ENCODE data around the gene SUCLG2. TPM values are rescaled to one million over a fixed set of nuclear protein-coding genes. Genes with fewer than 3 reads are reported as not detected.

The SUCLG2 gene
- total RNA-seq, 1 experiment from 2014 or later: 38.5 TPM

DNA sequence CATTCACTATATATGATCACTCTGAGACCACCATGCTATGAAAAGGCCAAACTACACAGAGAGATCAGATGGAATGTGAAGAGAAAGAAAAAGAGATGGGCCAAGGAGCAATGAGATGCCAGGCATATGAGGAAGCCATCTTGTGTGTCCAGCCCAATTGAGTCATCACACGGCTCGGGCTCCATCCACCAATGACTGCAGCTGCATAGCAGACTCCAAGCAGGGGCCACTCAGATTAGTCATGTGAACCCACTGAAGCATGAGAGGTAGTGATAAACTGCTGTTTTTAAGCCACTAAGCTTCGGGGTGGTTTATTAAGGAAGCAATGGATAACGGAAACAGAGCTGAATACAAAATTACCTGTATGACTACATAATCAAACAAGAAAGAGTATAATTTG is 185.9 kb downstream of the SUCLG2 start:
- H3K14ac ChIP-seq (ENCODE audit: insufficient read depth, low read length): no peak overlapping the region
- peaks cover 0 to 4% (median 0%) of the 10 kb centered on the region in 3 experiments; a peak in 1 of 7 replicates for H3K36me3 Mint-ChIP-seq (ENCODE audit: insufficient read depth in 1 of 3, low read depth in 3 of 3)
- no CpG with 5 or more reads among the region's 4 CpGs for WGBS (ENCODE audit: extremely low coverage, insufficient read length, low lambda C conversion rate)
- no peak overlapping the region for H3K27ac ChIP-seq (ENCODE audit: insufficient read length, low read depth, low read length)
- no peak overlapping the region for H2BK120ac ChIP-seq (ENCODE audit: low read depth, low read length, poor library complexity, severe bottlenecking)
- no peaks in the 10 kb centered on the region for H3K27me3 Mint-ChIP-seq (ENCODE audit: low read depth)
- H2AK5ac ChIP-seq (ENCODE audit: insufficient read length, low read length): no peak overlapping the region
- H3K4me1 Mint-ChIP-seq: no peaks in the 10 kb centered on the region
- H3K4me2 ChIP-seq (ENCODE audit: insufficient read depth, insufficient read length, low read length): no peak overlapping the region
- H3K79me1 ChIP-seq (ENCODE audit: insufficient read depth, low read depth, low read length, poor library complexity, severe bottlenecking): no peaks in the 10 kb centered on the region
- no peaks in the 10 kb centered on the region for H3K9me3 ChIP-seq (ENCODE audit: control insufficient read depth, low read depth, low read length)
- no peak overlapping the region for H3K23ac ChIP-seq (ENCODE audit: insufficient read length, low read depth, low read length)
- no peak overlapping the region for H2BK15ac ChIP-seq (ENCODE audit: low read depth, low read length)
- H2BK12ac ChIP-seq (ENCODE audit: insufficient read length, low read depth, low read length): no peak overlapping the region
- no peaks in the 10 kb centered on the region for H3K9me3 Mint-ChIP-seq
- no peaks in the 10 kb centered on the region for H3K27me3 ChIP-seq (ENCODE audit: insufficient read depth, low read length)
- no peak overlapping the region for H4K8ac ChIP-seq (replicated peaks; ENCODE audit: insufficient read length, low read depth, low read length)
- no peak overlapping the region for H3K4me3 Mint-ChIP-seq
- no peak overlapping the region for H3K27ac Mint-ChIP-seq
- no peak overlapping the region for H4K5ac ChIP-seq (ENCODE audit: insufficient read length, low read depth, low read length)
- DNase-seq: no peak
- no peak overlapping the region for H3K18ac ChIP-seq (ENCODE audit: insufficient read length, low read depth, low read length)
- H2BK20ac ChIP-seq (ENCODE audit: low read depth, low read length, poor library complexity, severe bottlenecking): no peak overlapping the region
- no peaks in the 10 kb centered on the region for H4K20me1 ChIP-seq (ENCODE audit: control insufficient read depth, insufficient read depth, insufficient read length)
- H3T11ph ChIP-seq (ENCODE audit: low read length): no peak overlapping the region
- no peak overlapping the region for H3K56ac ChIP-seq (ENCODE audit: insufficient read length, low read depth, low read length)
- no peak overlapping the region for H2AFZ ChIP-seq (ENCODE audit: low read length)
- H3K4ac ChIP-seq (ENCODE audit: low read depth, low read length): no peak overlapping the region
- H4K91ac ChIP-seq (ENCODE audit: insufficient read length, low read depth, low read length): no peak overlapping the region
- no peaks in the 10 kb centered on the region for H3K79me2 ChIP-seq (ENCODE audit: insufficient read depth, low read length)
- TF ChIP-seq, protein P1, sequence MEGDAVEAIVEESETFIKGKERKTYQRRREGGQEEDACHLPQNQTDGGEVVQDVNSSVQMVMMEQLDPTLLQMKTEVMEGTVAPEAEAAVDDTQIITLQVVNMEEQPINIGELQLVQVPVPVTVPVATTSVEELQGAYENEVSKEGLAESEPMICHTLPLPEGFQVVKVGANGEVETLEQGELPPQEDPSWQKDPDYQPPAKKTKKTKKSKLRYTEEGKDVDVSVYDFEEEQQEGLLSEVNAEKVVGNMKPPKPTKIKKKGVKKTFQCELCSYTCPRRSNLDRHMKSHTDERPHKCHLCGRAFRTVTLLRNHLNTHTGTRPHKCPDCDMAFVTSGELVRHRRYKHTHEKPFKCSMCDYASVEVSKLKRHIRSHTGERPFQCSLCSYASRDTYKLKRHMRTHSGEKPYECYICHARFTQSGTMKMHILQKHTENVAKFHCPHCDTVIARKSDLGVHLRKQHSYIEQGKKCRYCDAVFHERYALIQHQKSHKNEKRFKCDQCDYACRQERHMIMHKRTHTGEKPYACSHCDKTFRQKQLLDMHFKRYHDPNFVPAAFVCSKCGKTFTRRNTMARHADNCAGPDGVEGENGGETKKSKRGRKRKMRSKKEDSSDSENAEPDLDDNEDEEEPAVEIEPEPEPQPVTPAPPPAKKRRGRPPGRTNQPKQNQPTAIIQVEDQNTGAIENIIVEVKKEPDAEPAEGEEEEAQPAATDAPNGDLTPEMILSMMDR (conservative IDR thresholded peaks at IDR 0.05): no peak
- no peaks in the 10 kb centered on the region for H3K4me1 ChIP-seq (ENCODE audit: insufficient read depth, low read length)
- H2BK5ac ChIP-seq (ENCODE audit: insufficient read length, low read length): no peak overlapping the region
- H3K9ac ChIP-seq (ENCODE audit: extremely low read depth, insufficient read length, low read length): no peak overlapping the region
- no peaks in the 10 kb centered on the region for H3K23me2 ChIP-seq (ENCODE audit: insufficient read length, low read depth, low read length, poor library complexity, severe bottlenecking)

Data from H9 (cell line).